ENCODE results near the gene CDK5R2.

- TF ChIP-seq EZH2 (IDR thresholded peaks at IDR 0.05), result peak; percentile 79
- TF ChIP-seq, protein P1, sequence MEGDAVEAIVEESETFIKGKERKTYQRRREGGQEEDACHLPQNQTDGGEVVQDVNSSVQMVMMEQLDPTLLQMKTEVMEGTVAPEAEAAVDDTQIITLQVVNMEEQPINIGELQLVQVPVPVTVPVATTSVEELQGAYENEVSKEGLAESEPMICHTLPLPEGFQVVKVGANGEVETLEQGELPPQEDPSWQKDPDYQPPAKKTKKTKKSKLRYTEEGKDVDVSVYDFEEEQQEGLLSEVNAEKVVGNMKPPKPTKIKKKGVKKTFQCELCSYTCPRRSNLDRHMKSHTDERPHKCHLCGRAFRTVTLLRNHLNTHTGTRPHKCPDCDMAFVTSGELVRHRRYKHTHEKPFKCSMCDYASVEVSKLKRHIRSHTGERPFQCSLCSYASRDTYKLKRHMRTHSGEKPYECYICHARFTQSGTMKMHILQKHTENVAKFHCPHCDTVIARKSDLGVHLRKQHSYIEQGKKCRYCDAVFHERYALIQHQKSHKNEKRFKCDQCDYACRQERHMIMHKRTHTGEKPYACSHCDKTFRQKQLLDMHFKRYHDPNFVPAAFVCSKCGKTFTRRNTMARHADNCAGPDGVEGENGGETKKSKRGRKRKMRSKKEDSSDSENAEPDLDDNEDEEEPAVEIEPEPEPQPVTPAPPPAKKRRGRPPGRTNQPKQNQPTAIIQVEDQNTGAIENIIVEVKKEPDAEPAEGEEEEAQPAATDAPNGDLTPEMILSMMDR (IDR thresholded peaks at IDR 0.05), result peak; percentile 93
Observed at GRCh38 chr2:218995972-218996711, 36.7 kb downstream of the CDK5R2 start.

Data from neural progenitor cell (in vitro differentiated cells).